Embryonic facial prominence (tissue), 1 donor: ENCODE measurements around the gene ZNF678.

Experiments
- DNase-seq: peaks from one replicate; pipeline ENCODE4 v3.0.0-alpha.2; 2016; ENCODE audit errors: extremely low spot score

The ZNF678 gene

GRCh38 chr1:227712648-227713047, 149.3 kb downstream of the ZNF678 start:
- no peak for DNase-seq

- no peak for DNase-seq
Measured at GRCh38 chr1:227718932-227719331, 155.6 kb downstream of the ZNF678 start.

GRCh38 chr1:227723474-227723873, 160.1 kb downstream of the ZNF678 start:
- no peak for DNase-seq

- no peak for DNase-seq
Measured at GRCh38 chr1:227725046-227725445, 161.7 kb downstream of the ZNF678 start.

DNA sequence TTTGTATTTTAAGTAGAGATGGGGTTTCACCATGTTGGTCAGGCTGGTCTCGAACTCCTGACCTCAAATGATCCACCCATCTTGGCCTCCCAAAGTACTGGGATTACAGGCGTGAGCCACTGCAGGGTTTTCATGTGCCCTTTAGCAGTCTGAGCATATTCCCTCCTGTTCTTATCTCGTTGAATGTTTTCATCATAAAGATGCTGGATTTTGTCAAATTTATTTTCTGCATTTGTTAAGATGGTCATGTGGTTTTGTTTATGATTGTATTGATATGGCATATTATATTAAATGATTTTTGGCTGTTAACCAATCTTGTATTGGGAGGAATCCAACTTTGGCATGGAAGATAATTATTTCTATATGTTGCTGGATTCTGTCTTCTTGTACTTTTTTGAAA, 163.0 kb downstream of the ZNF678 start:
- no peak for DNase-seq
